GM18517 (cell line): ENCODE results near the gene HSPH1.

Experiments used
- ATAC-seq: cut with Tn5 transposase; IDR thresholded peaks from one replicate; pipeline ENCODE4 v1.9.1; 2021; ENCODE audit warnings: mild to moderate bottlenecking, moderate library complexity; ENCODE audit not compliant: unreplicated experiment

Gene HSPH1

GRCh38 chr13:31133621-31134020 lies 28.1 kb downstream of the HSPH1 start:
- no peak for ATAC-seq

GRCh38 chr13:31131470-31131961 lies 30.2 kb downstream of the HSPH1 start:
- ATAC-seq, result no peak

GRCh38 chr13:31129419-31129818 lies 32.3 kb downstream of the HSPH1 start:
- ATAC-seq, result no peak

DNA sequence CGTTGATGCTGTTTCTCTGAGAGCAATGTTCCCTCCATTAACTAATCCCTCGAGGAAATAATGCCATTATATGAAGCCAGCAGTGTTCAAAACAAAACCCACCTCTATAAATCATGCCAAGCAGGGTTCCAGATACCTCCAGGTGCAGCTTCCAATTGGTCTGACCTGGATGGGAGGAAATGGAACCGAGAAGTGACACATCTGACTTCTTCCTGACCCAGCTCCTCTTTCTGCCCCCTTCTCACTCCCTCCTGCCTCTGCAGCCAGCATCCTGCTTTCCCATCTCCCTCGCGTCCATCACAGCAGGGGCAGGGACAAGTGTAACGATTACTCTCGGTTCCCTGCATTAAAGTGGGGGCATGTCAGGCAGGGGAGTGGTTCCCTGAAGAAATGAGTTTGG lies 37.5 kb downstream of the HSPH1 start:
- ATAC-seq, result no peak

GRCh38 chr13:31122544-31123260 lies 39.0 kb downstream of the HSPH1 start:
- no peak for ATAC-seq

GRCh38 chr13:31122143-31122542 lies 39.6 kb downstream of the HSPH1 start:
- ATAC-seq, result no peak

- no peak for ATAC-seq
Observed at GRCh38 chr13:31121379-31122140, 40.1 kb downstream of the HSPH1 start.

GRCh38 chr13:31119966-31120700 lies 41.6 kb downstream of the HSPH1 start:
- no peak for ATAC-seq

DNA sequence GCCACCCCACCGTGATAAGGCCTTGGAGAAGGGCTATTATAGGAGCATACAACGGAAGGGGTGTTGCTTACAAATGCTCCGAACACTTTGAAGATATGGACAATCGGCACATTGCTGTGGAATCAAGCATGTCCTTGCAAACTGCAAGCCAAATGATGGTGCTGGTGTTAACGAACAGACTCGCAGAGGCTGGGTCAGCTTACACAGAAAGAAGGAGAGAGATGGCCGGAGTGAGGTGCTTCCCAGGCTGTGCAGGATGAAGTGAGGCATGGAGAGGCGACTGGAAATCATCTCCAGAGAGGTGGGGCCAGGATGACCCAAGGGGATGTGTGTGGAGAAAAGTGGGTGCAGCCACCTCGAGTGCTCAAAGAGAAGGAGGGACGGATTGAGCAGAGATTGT lies 42.2 kb downstream of the HSPH1 start:
- ATAC-seq, result no peak

DNA sequence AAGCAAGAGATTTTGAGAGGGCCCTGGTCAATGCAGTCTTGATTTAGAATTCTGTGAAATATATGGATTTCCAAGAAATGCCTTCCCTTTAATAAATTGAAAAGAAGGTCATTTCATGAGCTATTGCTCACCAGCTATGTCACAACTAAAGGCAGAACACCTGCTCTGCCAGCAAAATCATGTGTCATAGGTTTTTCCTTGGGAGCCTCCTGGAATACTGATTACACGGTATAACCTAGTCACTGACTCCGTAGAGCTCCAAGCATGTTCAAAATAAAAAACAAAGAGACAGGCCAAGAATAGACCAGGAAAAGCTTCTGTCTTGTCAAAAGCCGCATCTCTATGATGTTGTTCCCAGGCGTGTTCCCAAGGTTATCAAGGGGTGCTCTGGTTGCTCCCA lies 45.5 kb downstream of the HSPH1 start:
- ATAC-seq, result no peak

- ATAC-seq, result no peak
Observed at GRCh38 chr13:31115616-31116015, 46.1 kb downstream of the HSPH1 start.

DNA sequence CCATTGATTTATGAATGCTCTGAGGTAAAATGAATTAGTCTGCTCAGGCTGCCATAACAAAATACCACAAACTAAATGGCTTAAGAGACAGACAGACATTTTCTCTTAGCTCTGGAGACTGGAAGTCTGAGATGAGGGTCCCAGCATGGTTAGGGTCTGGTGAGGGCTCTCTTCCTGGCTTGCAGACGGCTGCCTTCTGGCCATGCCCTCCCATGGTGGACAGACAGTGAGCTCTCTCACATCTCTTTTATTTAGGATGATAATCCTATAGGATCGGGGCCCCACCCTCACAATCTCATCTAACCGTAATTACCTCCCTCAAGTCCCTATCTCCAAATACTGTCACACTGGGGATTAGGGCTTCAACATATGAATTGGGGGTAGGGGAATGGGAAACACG lies 47.1 kb downstream of the HSPH1 start:
- ATAC-seq, result no peak

DNA sequence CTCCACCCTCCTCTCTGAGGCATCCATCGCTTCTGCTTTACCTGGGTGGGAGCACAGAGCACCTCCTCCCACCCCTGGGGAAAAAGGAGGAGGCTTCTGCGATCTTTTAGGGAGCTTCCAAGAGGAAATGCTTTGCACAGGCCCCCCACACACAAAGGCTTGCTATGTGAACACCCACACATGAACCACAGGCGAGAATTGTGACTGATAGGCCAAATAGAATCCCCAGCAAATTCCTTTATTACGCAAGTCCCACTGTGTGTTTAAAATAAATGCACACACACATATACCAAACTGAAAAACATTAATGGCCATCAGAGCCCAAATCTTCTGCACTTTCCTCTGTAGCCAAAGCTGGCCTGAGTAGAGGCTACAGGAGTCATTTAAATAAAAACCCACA lies 50.6 kb downstream of the HSPH1 start:
- no peak for ATAC-seq

- no peak for ATAC-seq
Observed at GRCh38 chr13:31110617-31111016, 51.1 kb downstream of the HSPH1 start.

DNA sequence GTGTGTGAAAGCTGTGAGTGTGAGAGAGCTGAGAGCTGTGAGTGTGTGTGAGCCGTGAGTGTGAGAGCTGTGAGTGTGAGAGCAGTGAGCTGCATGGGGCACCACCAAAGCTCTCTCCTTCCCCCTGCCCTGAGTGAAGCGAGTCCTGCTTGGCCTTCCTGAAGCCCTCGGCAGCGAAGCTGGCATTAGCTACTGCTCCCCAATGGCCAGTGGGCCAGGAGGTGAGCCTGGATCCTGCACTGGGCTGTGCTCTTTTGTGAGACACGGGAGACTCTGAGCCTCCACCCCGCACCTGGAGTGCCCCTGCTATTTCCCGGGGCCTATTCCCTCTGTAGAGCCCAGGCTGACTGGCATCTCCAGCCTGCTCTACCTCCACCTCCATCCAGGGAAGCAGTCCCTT lies 51.5 kb downstream of the HSPH1 start:
- ATAC-seq, result no peak

GRCh38 chr13:31107109-31107508 lies 54.6 kb downstream of the HSPH1 start:
- ATAC-seq, result no peak

DNA sequence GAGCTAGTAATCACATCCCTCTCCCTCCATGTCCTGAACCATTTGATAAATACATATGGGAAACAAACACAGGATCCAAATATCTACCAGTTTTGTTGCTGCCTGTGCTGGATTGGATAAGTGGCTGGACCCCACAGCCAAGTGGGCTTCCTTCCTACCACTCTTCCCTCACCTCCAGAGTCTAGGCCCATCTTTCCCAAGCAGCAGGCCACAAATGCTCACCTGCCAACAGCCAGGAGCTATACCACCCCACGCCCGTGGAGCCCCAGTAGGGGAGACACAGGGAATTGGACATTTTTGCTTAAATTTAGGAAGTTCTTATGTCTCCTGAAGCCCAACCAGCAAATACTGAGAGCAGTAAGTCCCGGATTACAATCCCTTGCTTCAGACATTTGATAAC lies 55.8 kb downstream of the HSPH1 start:
- no peak for ATAC-seq

DNA sequence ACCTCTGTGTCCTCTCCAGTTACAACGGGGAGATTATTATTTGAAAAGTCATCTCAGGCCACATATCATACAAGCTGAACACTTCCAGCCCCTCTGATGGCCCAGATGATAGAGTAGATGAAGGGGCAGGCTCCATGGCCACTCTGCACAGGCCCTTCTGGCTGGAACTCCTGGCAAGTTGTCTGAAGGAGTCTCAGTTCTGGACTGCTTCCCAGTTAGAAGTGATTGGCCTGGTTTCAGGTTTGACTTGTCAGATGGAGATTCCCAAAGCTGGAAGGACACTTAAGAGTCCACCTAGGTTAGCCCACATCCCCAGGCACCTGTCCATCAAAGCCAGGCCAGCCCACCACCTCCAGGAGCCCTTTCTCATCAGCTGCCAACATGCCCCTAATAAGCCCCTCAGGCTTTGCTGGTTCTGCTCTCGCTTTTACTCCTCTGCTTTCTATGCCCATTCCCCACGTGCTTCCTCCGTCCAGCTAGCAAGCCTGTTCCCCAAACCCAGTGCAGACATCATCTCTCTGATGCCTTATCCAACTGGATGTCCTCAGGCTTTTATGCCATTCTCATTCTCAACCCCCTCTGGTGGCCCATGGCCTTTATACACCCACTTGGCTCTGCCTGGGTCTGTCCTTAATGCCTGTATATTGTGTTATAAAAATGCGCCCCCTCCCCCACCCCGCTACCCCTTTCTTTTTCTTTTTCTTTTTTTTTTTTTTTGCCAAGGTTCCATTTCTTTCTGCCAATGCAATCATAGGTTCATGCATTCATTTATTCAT lies 56.5 kb downstream of the HSPH1 start:
- ATAC-seq, result no peak

DNA sequence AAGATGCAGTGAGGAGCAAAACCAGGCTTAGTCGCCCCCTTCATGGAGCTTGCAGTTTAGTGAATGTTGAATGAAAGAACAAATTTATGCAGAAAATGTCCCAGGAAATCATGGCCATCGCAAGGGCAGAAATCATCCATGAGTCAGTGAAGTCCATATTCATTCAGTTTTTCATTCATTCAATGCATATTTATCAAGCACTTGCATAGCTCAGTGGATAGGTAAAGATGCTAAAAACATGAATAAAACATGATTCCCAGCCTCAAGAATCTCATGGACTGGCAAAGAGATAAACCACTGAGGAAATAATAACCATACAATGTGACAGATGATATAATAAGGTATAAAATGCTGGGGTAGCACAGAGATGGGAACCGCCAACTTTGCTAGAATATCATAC lies 58.8 kb downstream of the HSPH1 start:
- no peak for ATAC-seq

DNA sequence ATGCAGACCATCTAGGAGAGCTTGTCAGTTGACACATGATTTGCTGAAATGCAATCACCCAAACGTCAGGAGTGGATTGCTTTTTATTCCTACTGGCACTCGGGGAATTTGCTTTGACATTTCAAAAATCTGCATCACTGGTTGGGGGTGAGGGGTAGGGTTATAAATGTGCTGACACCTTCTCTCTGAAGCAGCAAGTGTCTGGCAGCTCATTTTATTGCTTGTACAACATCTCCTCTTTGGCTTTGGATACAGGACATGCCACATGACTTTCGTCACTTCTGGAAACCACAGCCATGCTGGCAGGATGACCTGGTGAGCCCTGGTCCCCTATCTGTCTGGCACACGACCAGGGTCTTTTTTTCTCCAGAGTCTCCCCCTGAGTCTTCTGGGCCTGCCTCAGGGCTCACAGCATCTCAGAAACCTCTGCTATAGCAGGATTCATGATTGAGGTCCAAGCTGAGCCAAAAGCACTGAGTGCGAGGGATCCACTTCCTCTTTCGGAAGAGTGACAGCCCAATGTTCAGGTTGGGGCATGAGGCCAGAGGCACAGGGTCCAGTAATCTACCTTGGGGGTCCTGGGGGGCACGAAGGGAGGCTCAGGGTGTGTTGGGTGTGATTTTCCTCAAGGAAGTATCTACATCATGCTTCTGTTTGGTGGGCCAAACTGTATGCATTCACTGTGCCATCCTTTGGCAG lies 60.1 kb downstream of the HSPH1 start:
- no peak for ATAC-seq
